Activated T-helper 1 cell treated with anti-CD3 and anti-CD28 coated beads, Interleukin-12 subunit alpha, Interleukin-12 subunit beta, Interleukin-2, Interleukin-4 antibody, amounts not matched to agents 30 ng/mL and 10 ng/mL and 1 ng/mL, durations not matched to agents 14 hours and 24 hours and 36 hours (primary cell): ENCODE data around the gene SLC29A4. TPM values are rescaled to one million over a fixed set of nuclear protein-coding genes. Genes with fewer than 3 reads are reported as not detected.

Experiments
- DNase-seq: peaks from one replicate; pipeline ENCODE4 v3.0.0; 2021; ENCODE audit warnings: low spot score
- H3K27ac Mint-ChIP-seq: one replicate; pipeline ENCODE4 v1.8.0; 2021; ENCODE audit warnings: mild to moderate bottlenecking, mixed read lengths
- H3K27me3 Mint-ChIP-seq: one replicate; pipeline ENCODE4 v1.8.0; 2022; ENCODE audit warnings: mild to moderate bottlenecking, moderate library complexity, mixed read lengths; ENCODE audit not compliant: insufficient read depth
- H3K36me3 Mint-ChIP-seq: one replicate; pipeline ENCODE4 v1.8.0; 2021; ENCODE audit warnings: low read depth, mixed read lengths
- H3K4me1 Mint-ChIP-seq: one replicate; pipeline ENCODE4 v1.8.0; 2021; ENCODE audit warnings: low read depth, mixed read lengths
- H3K4me3 Mint-ChIP-seq: one replicate; pipeline ENCODE4 v1.8.0; 2021; ENCODE audit warnings: mild to moderate bottlenecking, moderate library complexity, mixed read lengths
- H3K9me3 Mint-ChIP-seq: one replicate; pipeline ENCODE4 v1.8.0; 2021; ENCODE audit warnings: mixed read lengths
- intact Hi-C: fragments of 100-400 bp; cut with micrococcal nuclease; formaldehyde crosslinking; loops from one replicate; pipeline ENCODE4 v1.15.1; 2024
- total RNA-seq: library from RNA; stranded (reverse); gene quantifications from 2 replicates; pipeline ENCODE4 v1.2.3, GENCODE V29; 2022

SLC29A4 gene
- total RNA-seq, 1 donor from 2014 or later, result 0.29 TPM

DNA sequence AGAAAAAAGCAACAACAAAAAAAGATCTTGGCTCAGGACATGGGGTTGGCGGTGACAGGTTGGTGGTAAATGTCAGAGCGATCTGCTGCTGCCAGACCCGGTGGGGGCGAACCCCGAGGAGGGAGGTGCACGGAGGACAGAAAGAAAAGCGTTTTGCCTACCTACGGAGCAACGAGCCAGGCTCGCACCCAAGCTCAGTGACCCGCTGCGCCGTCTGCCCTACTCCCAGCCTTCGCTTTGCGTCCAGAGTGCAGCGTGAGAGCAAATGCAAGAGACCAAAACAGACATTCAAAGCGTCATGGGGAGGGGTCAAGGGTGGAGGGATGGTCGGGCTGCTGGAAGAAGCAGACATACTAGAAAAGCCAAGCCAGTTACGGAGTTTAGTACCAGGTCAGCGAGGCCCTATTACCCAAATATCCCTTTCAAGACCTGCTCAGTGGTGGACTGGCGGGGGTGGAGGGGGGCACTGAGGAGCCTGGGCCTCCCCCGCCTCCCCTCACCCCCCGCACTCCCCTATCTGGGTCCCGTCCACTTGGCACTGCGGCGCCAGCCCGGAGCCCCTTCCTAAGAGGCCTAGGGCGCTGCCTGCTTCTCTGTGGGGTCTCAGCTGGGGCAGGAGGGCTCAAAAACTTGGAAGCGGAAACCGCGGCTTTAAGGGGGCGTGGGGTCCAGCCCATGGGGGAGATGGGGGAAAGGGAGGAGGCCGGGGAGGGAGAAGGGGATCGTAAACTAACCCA is 66.9 kb downstream of the SLC29A4 start:
- H3K9me3 Mint-ChIP-seq, result peaks cover 4% of the 10 kb centered on the region
- peaks cover 6% of the 10 kb centered on the region for H3K4me1 Mint-ChIP-seq
- no peak overlapping the region for H3K4me3 Mint-ChIP-seq
- intact Hi-C loops, result no loop called here
- H3K27me3 Mint-ChIP-seq, result no peaks in the 10 kb centered on the region
- H3K27ac Mint-ChIP-seq, result no peak overlapping the region
- peaks cover 25% of the 10 kb centered on the region for H3K36me3 Mint-ChIP-seq
- DNase-seq, result no peak

DNA sequence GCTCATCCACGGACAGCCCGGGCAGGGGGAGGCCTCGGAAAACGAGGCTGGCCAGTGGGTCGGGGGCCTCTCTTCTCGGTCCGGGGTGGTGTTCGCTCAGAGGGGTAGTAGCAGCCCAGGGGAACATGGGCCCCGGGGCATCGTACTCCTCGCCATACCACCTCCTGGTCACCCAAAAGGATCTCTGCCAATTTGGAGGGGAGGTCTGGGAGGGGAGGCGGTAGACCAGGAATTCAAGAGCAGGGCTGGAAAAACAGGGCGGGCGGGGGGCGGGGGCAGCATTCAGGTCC is 67.4 kb downstream of the SLC29A4 start:
- Mint-ChIP-seq H3K36me3 (peaks cover 25% of the 10 kb centered on the region), H3K27me3 (no peaks in the 10 kb centered on the region), H3K27ac (no peak overlapping the region), H3K4me3 (no peak overlapping the region), H3K4me1 (peaks cover 12% of the 10 kb centered on the region), H3K9me3 (no peaks in the 10 kb centered on the region)
- no peak for DNase-seq
- intact Hi-C loops, result no loop called here

DNA sequence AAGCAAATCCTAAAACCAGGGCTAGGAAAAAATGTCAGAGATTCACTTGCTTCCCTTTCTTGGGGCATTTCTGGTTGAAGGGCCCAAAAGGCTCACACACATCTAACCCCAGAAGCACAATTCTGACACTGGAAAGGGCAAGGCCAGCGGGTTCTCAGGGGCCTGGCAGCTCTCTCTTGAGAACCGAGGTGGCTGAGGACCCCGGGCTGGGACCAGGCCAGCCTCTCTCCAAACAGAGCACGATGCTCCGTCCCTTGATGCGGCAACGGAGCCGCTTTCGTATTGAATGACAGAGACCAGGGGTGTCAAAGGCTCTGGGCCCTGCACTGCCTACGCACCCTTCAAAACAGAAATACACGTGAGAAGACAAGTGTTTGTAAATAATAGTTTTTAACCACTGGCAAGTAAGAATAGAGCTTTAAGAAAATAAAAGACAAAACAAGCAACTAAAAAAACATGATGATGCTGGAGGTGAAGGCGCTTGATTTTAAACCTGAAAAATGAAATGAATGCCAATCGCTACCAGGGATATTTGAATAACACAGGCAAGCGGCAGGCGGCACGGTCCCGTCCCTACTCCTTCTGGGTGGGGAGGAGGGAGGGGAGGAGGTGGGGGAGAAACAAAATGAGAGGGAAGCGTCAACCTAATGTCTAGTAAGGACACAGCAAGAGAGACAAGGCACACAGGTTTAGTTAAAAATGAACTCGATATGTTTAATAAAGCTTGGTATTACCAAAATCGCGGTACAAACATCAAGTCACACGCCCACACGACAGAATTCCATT is 68.0 kb downstream of the SLC29A4 start:
- no peaks in the 10 kb centered on the region for H3K9me3 Mint-ChIP-seq
- no peak for DNase-seq
- no peaks in the 10 kb centered on the region for H3K27me3 Mint-ChIP-seq

DNA sequence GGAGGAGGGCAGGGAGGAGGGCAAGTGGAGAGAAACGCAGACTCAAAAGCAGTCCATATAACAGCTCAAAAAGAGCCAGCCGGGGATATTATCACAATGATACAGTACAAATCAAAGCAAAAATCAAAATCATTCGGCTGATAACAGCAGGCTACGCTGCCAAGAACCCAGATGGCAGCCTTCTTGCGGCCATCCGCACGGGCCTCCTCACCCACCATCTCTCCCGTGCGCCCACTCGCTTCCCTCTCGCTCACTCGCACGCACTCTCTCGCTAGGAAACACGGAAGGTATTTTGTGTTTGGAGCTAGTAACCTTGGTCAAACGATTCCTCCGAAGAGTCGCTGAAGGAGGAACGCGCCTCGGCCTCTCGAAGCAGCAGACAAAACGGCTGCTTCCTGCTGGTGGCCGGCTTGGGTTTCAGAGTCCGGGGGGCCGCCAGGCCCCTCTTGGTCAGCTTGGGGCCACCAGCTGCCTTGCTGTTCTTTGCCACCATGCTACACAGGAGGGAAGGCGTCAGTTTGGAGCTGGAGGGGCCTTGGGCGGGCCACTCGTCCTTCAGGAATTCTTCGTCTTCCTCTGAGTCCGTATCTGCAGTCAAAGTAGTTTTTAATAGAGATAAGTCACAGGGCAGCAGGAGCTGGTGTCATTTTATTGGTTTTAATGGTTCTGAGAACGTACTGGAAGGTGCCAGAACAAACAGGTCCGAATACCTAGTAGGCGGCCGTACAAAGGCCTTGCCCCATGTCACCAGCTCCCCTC is 68.9 kb downstream of the SLC29A4 start:
- no peak for DNase-seq
- Mint-ChIP-seq H3K4me3 (no peak overlapping the region), H3K9me3 (no peaks in the 10 kb centered on the region), H3K27ac (no peak overlapping the region), H3K36me3 (peaks cover 28% of the 10 kb centered on the region), H3K27me3 (no peaks in the 10 kb centered on the region), H3K4me1 (peaks cover 17% of the 10 kb centered on the region)
- intact Hi-C loops, result no loop called here

More for the DNA sequence above, 68.0 kb downstream of the SLC29A4 start:
- Mint-ChIP-seq H3K4me1 (peaks cover 17% of the 10 kb centered on the region), H3K27ac (no peak overlapping the region), H3K36me3 (peaks cover 25% of the 10 kb centered on the region), H3K4me3 (no peak overlapping the region)
- intact Hi-C loops, result no loop called here

DNA sequence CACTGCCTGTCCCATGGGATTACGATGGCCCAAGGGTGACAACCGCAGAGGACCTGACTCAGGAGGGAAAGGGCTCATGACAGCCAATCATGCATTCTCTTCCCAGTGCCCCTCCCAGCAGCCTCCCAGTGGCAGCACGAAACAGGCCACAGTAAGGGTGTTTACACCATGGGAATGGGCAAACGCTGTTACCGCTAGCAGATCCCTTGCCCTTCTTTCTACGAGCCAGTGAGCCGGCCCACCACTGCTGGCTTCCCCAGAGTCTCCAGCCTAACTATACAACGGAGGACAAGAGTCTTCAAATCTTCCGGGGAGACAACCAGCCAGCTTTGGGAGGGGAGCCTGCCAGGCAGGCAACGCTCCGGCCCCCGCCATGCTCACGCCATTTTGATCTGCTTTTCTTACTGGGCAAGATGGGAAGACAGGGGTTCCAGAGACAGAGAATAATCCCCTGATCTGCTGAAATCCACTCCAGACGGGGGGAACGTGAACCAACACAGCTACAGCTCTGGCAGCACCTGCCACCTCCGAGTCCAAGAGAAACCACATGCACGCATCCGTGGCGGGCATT is 69.8 kb downstream of the SLC29A4 start:
- Mint-ChIP-seq H3K9me3 (no peaks in the 10 kb centered on the region), H3K27me3 (no peaks in the 10 kb centered on the region), H3K27ac (no peak overlapping the region), H3K4me3 (no peak overlapping the region), H3K4me1 (peaks cover 17% of the 10 kb centered on the region), H3K36me3 (peaks cover 32% of the 10 kb centered on the region)
- no peak for DNase-seq
- intact Hi-C loops, result no loop called here

DNA sequence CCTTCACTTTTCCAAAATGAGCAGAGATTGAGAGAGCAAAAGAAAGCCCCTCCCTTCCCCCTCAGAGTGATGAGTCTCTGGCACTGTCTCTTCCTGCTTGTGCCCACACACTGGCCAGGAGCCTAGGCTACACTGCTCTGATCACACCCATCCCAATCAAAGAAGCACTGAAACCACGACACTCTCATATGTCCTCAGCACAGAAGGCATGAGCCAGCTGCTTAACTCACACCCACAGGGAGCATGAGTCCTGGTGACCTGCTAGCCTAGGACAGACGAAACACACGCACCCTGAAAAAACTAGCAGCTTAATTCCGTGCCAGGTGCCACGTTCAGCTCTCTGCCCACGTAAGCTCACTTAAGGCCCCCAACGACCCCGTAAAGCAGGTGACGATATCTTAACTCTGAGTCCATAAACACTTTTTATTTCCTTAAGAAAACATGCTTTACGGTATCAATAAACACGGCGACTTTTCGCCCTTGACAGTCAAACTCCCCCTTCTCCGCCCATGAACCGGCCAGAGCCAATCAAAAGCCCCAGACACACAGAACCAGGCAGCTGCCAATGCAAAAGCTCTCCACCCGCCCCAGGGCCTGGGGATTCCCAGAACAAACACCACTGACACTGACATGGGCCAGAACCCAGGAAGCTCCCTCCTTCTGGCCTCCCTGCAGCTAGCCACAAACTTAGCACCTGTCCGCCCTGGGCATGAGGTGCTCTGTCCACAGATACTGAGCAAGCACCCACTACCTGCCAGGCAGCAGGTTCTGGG is 71.9 kb downstream of the SLC29A4 start:
- Mint-ChIP-seq H3K27me3 (no peaks in the 10 kb centered on the region), H3K36me3 (peaks cover 37% of the 10 kb centered on the region), H3K4me3 (no peak overlapping the region), H3K27ac (peak overlapping the region; percentile 55), H3K4me1 (peaks cover 17% of the 10 kb centered on the region), H3K9me3 (no peaks in the 10 kb centered on the region)
- intact Hi-C loops, result no loop called here
- DNase-seq, result no peak

Other genes with a start within 250 kb of the SLC29A4 start
- gene RBAK, start 237.1 kb upstream of the SLC29A4 start, total RNA-seq, result 12.5 and 13.0 TPM in 2 replicates
- 53.7 and 54.9 TPM in 2 replicates for gene WIPI2, start 92.7 kb upstream of the SLC29A4 start, total RNA-seq
- 42.4 and 48.7 TPM in 2 replicates for gene TNRC18, start 140.9 kb downstream of the SLC29A4 start, total RNA-seq
- 14.7 and 14.9 TPM in 2 replicates for gene FBXL18, start 230.9 kb downstream of the SLC29A4 start, total RNA-seq
- gene ACTB, start 247.7 kb downstream of the SLC29A4 start, total RNA-seq, result 7,557 and 7,602 TPM in 2 replicates